Body of pancreas (tissue), 4 donors: ENCODE results near the gene CTXN1.

Source experiments
- CTCF ChIP-seq, 7 experiments: fragments of 450-650 bp in 4 of 7; fragments of 200-600 bp in 3 of 7; sonication (generic) in 3 of 7; IDR thresholded peaks; one replicate each; pipeline ENCODE4 v1.5.1; 2016 to 2019; ENCODE audit warnings: antibody characterized with exemption in 7 of 7
- POLR2A ChIP-seq, 3 donors: fragments of 450-650 bp; IDR thresholded peaks; one replicate each; pipeline ENCODE4 v1.6.1; 2016; ENCODE audit warnings: antibody characterized with exemption in 3 of 3, mild to moderate bottlenecking in 2 of 3

GRCh38 chr19:7912144-7912696 is 13.7 kb downstream of the CTXN1 start:
- TF ChIP-seq CTCF (IDR thresholded peaks at IDR 0.05), result no peak
- no peak for TF ChIP-seq POLR2A (IDR thresholded peaks at IDR 0.05)
